HEK293 (cell line): ENCODE measurements around the gene PRICKLE3.
A peak's percentile ranks its signal among the peaks of the same experiment; 100 is the strongest.

Experiments
- BCL11A ChIP-seq: fragments of 450-650 bp; formaldehyde crosslinking; IDR thresholded peaks from 2 replicates; pipeline ENCODE4 v1.5.1; 2016; ENCODE audit warnings: low read depth, missing biosample characterization, missing genetic modification characterization
- FEZF1 ChIP-seq: fragments of 450-650 bp; formaldehyde crosslinking; IDR thresholded peaks from 2 replicates; pipeline ENCODE4 v1.5.1; 2016; ENCODE audit warnings: missing biosample characterization, missing genetic modification characterization
- GLI2 ChIP-seq: fragments of 450-650 bp; formaldehyde crosslinking; IDR thresholded peaks from 2 replicates; pipeline ENCODE4; 2017; ENCODE audit warnings: missing biosample characterization, missing genetic modification characterization, low read depth, borderline replicate concordance
- KLF1 ChIP-seq: fragments of 450-650 bp; formaldehyde crosslinking; IDR thresholded peaks from 2 replicates; pipeline ENCODE4 v1.5.1; 2016; ENCODE audit warnings: missing biosample characterization, missing genetic modification characterization
- KLF10 ChIP-seq: fragments of 450-650 bp; IDR thresholded peaks from 2 replicates; pipeline ENCODE4 v1.5.1; 2018; ENCODE audit warnings: missing biosample characterization, mild to moderate bottlenecking, missing genetic modification characterization
- ZNF114 ChIP-seq: fragments of 450-650 bp; formaldehyde crosslinking; IDR thresholded peaks from 2 replicates; pipeline ENCODE4 v1.5.0; 2017; ENCODE audit warnings: missing biosample characterization, missing genetic modification characterization
- ZNF121 ChIP-seq: fragments of 450-650 bp; formaldehyde crosslinking; IDR thresholded peaks from 2 replicates; pipeline ENCODE4 v1.5.1; 2016; ENCODE audit warnings: missing biosample characterization, missing genetic modification characterization
- ZNF140 ChIP-seq: fragments of 450-650 bp; formaldehyde crosslinking; IDR thresholded peaks from 2 replicates; pipeline ENCODE4 v1.5.1; 2016; ENCODE audit warnings: missing biosample characterization, missing genetic modification characterization
- ZNF146 ChIP-seq: fragments of 450-650 bp; formaldehyde crosslinking; IDR thresholded peaks from 2 replicates; pipeline ENCODE4 v1.5.1; 2016; ENCODE audit warnings: missing biosample characterization, missing genetic modification characterization
- ZNF211 ChIP-seq: fragments of 450-650 bp; formaldehyde crosslinking; IDR thresholded peaks from 2 replicates; pipeline ENCODE4 v1.5.1; 2016; ENCODE audit warnings: low read depth, missing biosample characterization, missing genetic modification characterization
- ZNF292 ChIP-seq: fragments of 450-650 bp; formaldehyde crosslinking; IDR thresholded peaks from 2 replicates; pipeline ENCODE4 v1.5.1; 2016; ENCODE audit warnings: low read depth, missing biosample characterization, missing genetic modification characterization, borderline replicate concordance
- ZNF302 ChIP-seq: fragments of 450-650 bp; formaldehyde crosslinking; IDR thresholded peaks from 2 replicates; pipeline ENCODE4 v1.5.1; 2016; ENCODE audit warnings: missing biosample characterization, missing genetic modification characterization, low read depth
- ZNF529 ChIP-seq: fragments of 450-650 bp; formaldehyde crosslinking; IDR thresholded peaks from 2 replicates; pipeline ENCODE4 v1.5.1; 2017; ENCODE audit warnings: missing genetic modification characterization, missing biosample characterization; ENCODE audit not compliant: insufficient replicate concordance
- ZNF549 ChIP-seq: fragments of 450-650 bp; IDR thresholded peaks from 2 replicates; pipeline ENCODE4 v1.5.1; 2018; ENCODE audit warnings: missing biosample characterization, missing genetic modification characterization, mild to moderate bottlenecking, inconsistent platforms, moderate library complexity
- ZNF555 ChIP-seq: fragments of 450-650 bp; formaldehyde crosslinking; conservative IDR thresholded peaks from 2 replicates; pipeline ENCODE4 v1.5.1; 2017; ENCODE audit warnings: missing biosample characterization, mild to moderate bottlenecking, missing genetic modification characterization, inconsistent platforms
- ZNF585B ChIP-seq: fragments of 450-650 bp; formaldehyde crosslinking; IDR thresholded peaks from 2 replicates; pipeline ENCODE4 v1.5.1; 2016; ENCODE audit warnings: missing biosample characterization, missing genetic modification characterization
- ZNF621 ChIP-seq: fragments of 450-650 bp; formaldehyde crosslinking; IDR thresholded peaks from 2 replicates; pipeline ENCODE4 v1.5.1; 2017; ENCODE audit warnings: missing biosample characterization, missing genetic modification characterization
- ZNF707 ChIP-seq: fragments of 450-650 bp; formaldehyde crosslinking; IDR thresholded peaks from 2 replicates; pipeline ENCODE4 v1.5.1; 2016; ENCODE audit warnings: missing biosample characterization, missing genetic modification characterization
- ZNF837 ChIP-seq: fragments of 450-650 bp; formaldehyde crosslinking; IDR thresholded peaks from 2 replicates; pipeline ENCODE4 v1.5.1; 2016; ENCODE audit warnings: missing biosample characterization, missing genetic modification characterization
- TF ChIP-seq, protein P1 (sequence below): fragments of 450-650 bp; formaldehyde crosslinking; IDR thresholded peaks from 2 replicates; pipeline ENCODE4; 2016; ENCODE audit warnings: missing biosample characterization, missing genetic modification characterization
- TF ChIP-seq, protein P2 (sequence below): fragments of 450-650 bp; formaldehyde crosslinking; IDR thresholded peaks from 2 replicates; pipeline ENCODE4 v1.5.1; 2016; ENCODE audit warnings: missing biosample characterization, missing genetic modification characterization
- TF ChIP-seq, protein P3 (sequence below): fragments of 450-650 bp; formaldehyde crosslinking; IDR thresholded peaks from 2 replicates; pipeline ENCODE4 v1.5.1; 2016; ENCODE audit warnings: missing biosample characterization, missing genetic modification characterization
- TF ChIP-seq, protein P4 (sequence below): fragments of 450-650 bp; formaldehyde crosslinking; IDR thresholded peaks from 2 replicates; pipeline ENCODE4 v1.5.1; 2016; ENCODE audit warnings: missing biosample characterization, missing genetic modification characterization
- TF ChIP-seq, protein P5 (sequence below): IDR thresholded peaks from 2 replicates; pipeline ENCODE4 v1.6.1; 2011; ENCODE audit warnings: mild to moderate bottlenecking, low read depth, low read length, borderline replicate concordance
- TF ChIP-seq, protein P6 (sequence below): fragments of 450-650 bp; formaldehyde crosslinking; IDR thresholded peaks from 2 replicates; pipeline ENCODE4 v1.5.0; 2017; ENCODE audit warnings: missing biosample characterization, missing genetic modification characterization, borderline replicate concordance

Gene PRICKLE3

DNA sequence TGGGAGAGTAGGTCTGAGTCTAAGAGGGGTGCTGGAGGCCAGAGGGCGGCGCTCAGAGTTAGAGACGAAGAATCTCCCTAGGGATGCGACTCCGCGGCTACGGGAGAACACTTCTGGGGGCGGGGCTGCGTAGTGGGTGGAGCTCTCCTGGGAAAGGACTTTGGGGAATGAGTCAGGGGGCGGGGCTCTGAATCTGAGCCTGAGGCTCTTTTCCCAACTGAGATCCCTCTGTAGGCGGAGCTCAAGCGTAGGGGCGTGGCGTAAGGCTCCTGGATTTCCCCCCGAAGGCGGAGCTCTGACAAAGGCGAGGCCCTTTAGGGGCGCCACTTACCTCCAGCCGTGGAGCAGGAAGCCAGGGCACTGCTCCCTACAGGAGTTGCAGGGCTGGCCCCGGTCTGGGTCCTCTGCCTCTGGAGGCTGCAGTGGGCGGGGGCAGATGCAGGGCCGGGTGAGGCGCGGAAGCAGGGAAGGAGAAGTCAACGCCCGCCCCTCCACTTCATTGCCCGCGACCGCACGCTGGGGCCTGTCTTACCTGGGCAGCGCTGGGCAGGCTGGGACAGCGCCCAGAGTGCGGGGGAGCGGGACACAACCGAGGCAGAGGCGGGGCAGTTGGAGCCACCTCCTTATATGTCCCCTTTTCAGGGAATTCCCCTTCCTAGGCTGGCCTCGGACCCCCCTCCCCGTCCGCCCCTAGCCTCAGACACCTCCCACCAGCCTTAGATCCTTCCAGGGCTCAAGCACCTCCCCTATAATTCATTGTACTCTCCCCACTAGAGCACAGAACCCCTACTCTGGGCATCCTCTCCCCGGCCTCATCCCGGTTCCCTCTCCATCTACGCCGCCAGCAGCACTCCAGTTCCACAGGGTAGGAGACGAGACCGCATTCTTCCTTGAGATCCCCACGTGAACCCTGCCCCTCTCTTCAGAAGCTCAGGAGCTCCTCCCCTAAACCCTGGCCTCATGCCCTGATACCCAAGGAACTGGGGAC lies 1.6 kb downstream of the PRICKLE3 start (continued):
- TF ChIP-seq ZNF529 (no peak), ZNF707 (tag by site-specific recombination) (no peak), ZNF114 (tag by site-specific recombination) (no peak), ZNF302 (no peak), KLF10 (tag by site-specific recombination) (peak; percentile 77), ZNF211 (no peak), ZNF837 (tag by site-specific recombination) (no peak), BCL11A (no peak), ZNF292 (tag by site-specific recombination) (no peak), FEZF1 (tag by site-specific recombination) (no peak), ZNF621 (tag by site-specific recombination) (no peak), KLF1 (tag by site-specific recombination) (0 out of 2 replicates have a peak, but pooled peaks have one; percentile 48), ZNF140 (no peak), ZNF121 (tag by site-specific recombination) (no peak), ZNF146 (tag by site-specific recombination) (no peak), ZNF555 (tag by site-specific recombination) (no peak), GLI2 (tag by site-specific recombination) (no peak), ZNF585B (no peak), ZNF549 (tag by site-specific recombination) (no peak)
- TF ChIP-seq, protein P1, sequence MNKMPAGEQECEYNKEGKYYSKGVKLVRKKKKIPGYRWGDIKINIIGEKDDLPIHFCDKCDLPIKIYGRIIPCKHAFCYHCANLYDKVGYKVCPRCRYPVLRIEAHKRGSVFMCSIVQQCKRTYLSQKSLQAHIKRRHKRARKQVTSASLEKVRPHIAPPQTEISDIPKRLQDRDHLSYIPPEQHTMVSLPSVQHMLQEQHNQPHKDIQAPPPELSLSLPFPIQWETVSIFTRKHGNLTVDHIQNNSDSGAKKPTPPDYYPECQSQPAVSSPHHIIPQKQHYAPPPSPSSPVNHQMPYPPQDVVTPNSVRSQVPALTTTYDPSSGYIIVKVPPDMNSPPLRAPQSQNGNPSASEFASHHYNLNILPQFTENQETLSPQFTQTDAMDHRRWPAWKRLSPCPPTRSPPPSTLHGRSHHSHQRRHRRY (tag by site-specific recombination) = no peak
- TF ChIP-seq, protein P2, sequence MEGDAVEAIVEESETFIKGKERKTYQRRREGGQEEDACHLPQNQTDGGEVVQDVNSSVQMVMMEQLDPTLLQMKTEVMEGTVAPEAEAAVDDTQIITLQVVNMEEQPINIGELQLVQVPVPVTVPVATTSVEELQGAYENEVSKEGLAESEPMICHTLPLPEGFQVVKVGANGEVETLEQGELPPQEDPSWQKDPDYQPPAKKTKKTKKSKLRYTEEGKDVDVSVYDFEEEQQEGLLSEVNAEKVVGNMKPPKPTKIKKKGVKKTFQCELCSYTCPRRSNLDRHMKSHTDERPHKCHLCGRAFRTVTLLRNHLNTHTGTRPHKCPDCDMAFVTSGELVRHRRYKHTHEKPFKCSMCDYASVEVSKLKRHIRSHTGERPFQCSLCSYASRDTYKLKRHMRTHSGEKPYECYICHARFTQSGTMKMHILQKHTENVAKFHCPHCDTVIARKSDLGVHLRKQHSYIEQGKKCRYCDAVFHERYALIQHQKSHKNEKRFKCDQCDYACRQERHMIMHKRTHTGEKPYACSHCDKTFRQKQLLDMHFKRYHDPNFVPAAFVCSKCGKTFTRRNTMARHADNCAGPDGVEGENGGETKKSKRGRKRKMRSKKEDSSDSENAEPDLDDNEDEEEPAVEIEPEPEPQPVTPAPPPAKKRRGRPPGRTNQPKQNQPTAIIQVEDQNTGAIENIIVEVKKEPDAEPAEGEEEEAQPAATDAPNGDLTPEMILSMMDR = no peak
- TF ChIP-seq, protein P3, sequence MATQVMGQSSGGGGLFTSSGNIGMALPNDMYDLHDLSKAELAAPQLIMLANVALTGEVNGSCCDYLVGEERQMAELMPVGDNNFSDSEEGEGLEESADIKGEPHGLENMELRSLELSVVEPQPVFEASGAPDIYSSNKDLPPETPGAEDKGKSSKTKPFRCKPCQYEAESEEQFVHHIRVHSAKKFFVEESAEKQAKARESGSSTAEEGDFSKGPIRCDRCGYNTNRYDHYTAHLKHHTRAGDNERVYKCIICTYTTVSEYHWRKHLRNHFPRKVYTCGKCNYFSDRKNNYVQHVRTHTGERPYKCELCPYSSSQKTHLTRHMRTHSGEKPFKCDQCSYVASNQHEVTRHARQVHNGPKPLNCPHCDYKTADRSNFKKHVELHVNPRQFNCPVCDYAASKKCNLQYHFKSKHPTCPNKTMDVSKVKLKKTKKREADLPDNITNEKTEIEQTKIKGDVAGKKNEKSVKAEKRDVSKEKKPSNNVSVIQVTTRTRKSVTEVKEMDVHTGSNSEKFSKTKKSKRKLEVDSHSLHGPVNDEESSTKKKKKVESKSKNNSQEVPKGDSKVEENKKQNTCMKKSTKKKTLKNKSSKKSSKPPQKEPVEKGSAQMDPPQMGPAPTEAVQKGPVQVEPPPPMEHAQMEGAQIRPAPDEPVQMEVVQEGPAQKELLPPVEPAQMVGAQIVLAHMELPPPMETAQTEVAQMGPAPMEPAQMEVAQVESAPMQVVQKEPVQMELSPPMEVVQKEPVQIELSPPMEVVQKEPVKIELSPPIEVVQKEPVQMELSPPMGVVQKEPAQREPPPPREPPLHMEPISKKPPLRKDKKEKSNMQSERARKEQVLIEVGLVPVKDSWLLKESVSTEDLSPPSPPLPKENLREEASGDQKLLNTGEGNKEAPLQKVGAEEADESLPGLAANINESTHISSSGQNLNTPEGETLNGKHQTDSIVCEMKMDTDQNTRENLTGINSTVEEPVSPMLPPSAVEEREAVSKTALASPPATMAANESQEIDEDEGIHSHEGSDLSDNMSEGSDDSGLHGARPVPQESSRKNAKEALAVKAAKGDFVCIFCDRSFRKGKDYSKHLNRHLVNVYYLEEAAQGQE (tag by site-specific recombination) = peak; percentile 29; the same call in 1 of the 2 replicates
- TF ChIP-seq, protein P4, sequence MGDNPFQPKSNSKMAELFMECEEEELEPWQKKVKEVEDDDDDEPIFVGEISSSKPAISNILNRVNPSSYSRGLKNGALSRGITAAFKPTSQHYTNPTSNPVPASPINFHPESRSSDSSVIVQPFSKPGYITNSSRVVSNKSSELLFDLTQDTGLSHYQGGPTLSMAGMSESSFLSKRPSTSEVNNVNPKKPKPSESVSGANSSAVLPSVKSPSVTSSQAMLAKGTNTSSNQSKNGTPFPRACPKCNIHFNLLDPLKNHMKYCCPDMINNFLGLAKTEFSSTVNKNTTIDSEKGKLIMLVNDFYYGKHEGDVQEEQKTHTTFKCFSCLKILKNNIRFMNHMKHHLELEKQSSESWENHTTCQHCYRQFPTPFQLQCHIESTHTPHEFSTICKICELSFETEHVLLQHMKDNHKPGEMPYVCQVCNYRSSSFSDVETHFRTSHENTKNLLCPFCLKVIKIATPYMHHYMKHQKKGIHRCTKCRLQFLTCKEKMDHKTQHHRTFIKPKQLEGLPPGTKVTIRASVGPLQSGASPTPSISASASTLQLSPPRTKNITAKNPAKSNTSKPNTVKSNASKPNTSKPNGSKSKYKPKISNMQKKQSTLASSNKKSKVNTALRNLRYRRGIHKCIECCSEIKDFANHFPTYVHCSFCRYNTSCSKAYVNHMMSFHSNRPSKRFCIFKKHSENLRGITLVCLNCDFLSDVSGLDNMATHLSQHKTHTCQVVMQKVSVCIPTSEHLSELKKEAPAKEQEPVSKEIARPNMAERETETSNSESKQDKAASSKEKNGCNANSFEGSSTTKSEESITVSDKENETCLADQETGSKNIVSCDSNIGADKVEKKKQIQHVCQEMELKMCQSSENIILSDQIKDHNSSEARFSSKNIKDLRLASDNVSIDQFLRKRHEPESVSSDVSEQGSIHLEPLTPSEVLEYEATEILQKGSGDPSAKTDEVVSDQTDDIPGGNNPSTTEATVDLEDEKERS = no peak
- TF ChIP-seq, protein P5, sequence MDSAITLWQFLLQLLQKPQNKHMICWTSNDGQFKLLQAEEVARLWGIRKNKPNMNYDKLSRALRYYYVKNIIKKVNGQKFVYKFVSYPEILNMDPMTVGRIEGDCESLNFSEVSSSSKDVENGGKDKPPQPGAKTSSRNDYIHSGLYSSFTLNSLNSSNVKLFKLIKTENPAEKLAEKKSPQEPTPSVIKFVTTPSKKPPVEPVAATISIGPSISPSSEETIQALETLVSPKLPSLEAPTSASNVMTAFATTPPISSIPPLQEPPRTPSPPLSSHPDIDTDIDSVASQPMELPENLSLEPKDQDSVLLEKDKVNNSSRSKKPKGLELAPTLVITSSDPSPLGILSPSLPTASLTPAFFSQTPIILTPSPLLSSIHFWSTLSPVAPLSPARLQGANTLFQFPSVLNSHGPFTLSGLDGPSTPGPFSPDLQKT = no peak
- TF ChIP-seq, protein P6, sequence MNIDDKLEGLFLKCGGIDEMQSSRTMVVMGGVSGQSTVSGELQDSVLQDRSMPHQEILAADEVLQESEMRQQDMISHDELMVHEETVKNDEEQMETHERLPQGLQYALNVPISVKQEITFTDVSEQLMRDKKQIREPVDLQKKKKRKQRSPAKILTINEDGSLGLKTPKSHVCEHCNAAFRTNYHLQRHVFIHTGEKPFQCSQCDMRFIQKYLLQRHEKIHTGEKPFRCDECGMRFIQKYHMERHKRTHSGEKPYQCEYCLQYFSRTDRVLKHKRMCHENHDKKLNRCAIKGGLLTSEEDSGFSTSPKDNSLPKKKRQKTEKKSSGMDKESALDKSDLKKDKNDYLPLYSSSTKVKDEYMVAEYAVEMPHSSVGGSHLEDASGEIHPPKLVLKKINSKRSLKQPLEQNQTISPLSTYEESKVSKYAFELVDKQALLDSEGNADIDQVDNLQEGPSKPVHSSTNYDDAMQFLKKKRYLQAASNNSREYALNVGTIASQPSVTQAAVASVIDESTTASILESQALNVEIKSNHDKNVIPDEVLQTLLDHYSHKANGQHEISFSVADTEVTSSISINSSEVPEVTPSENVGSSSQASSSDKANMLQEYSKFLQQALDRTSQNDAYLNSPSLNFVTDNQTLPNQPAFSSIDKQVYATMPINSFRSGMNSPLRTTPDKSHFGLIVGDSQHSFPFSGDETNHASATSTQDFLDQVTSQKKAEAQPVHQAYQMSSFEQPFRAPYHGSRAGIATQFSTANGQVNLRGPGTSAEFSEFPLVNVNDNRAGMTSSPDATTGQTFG = no peak
